Natural killer cell (primary cell): ENCODE results near the gene SLC39A11. TPM values are rescaled to one million over a fixed set of nuclear protein-coding genes. Genes with fewer than 3 reads are reported as not detected.
"Not testable (repeated sequence)": the region's sequence is repeated elsewhere in the genome, so short reads cannot be mapped to it uniquely, and the experiment has no call there.

Experiments used
- ATAC-seq, 3 donors: fragments of 150-1000 bp in 2 of 3; fragments of 200-7000 bp in 1 of 3; cut with Tn5 transposase; 1 replicate in 1 of 3; 2 replicates in 2 of 3; pipeline ENCODE4 v1.10.0; 2021; ENCODE audit warnings: mild to moderate bottlenecking in 2 of 3, moderate library complexity in 2 of 3
- DNase-seq, 2 donors: peaks; one replicate each; pipeline versions ENCODE4 v3.0.0 to v3.0.0-alpha.2; 2013 to 2021; ENCODE audit warnings: mixed read lengths in 1 of 2
- H3K27ac ChIP-seq: one replicate; pipeline ENCODE4 v1.5.1; 2013; ENCODE audit warnings: mild to moderate bottlenecking, low read length
- H3K27me3 ChIP-seq: one replicate; pipeline ENCODE4 v1.6.1; 2013; ENCODE audit warnings: low read length; ENCODE audit not compliant: control insufficient read depth, insufficient read depth
- H3K36me3 ChIP-seq: one replicate; pipeline ENCODE4 v1.6.1; 2013; ENCODE audit warnings: low read length; ENCODE audit not compliant: control insufficient read depth, insufficient read depth
- H3K4me1 ChIP-seq: one replicate; pipeline ENCODE4 v1.6.1; 2013; ENCODE audit warnings: low read length; ENCODE audit not compliant: control insufficient read depth, insufficient read depth
- H3K4me3 ChIP-seq: one replicate; pipeline ENCODE4 v1.5.1; 2013; ENCODE audit warnings: low read length
- H3K9me3 ChIP-seq: one replicate; pipeline ENCODE4 v1.6.1; 2013; ENCODE audit warnings: low read length; ENCODE audit not compliant: control insufficient read depth, insufficient read depth
- H3K27ac Mint-ChIP-seq, 2 donors: one replicate each; pipeline ENCODE4 v1.8.0; 2022; ENCODE audit warnings: mild to moderate bottlenecking in 2 of 2, mixed read lengths in 2 of 2, moderate library complexity in 1 of 2
- H3K27me3 Mint-ChIP-seq, 2 donors: one replicate each; pipeline ENCODE4 v1.8.0; 2022; ENCODE audit warnings: low read depth in 2 of 2, mixed read lengths in 2 of 2
- H3K36me3 Mint-ChIP-seq: one replicate; pipeline ENCODE4 v1.8.0; 2022; ENCODE audit warnings: mixed read lengths
- H3K4me1 Mint-ChIP-seq, 2 donors: one replicate each; pipeline ENCODE4 v1.8.0; 2022; ENCODE audit warnings: mixed read lengths in 2 of 2
- H3K4me3 Mint-ChIP-seq: one replicate; pipeline ENCODE4 v1.8.0; 2022; ENCODE audit warnings: mild to moderate bottlenecking, moderate library complexity, mixed read lengths
- H3K9me3 Mint-ChIP-seq, 2 donors: one replicate each; pipeline ENCODE4 v1.8.0; 2022; ENCODE audit warnings: mixed read lengths in 2 of 2
- WGBS: methylation state at CpG from one replicate; pipeline ENCODE4 v1.1.7; 2013; ENCODE audit warnings: missing lambda C conversion rate; ENCODE audit not compliant: insufficient coverage; 5-methylcytosine and 5-hydroxymethylcytosine counted together
- intact Hi-C: fragments of 100-400 bp; cut with micrococcal nuclease; formaldehyde crosslinking; loops from one replicate; pipeline ENCODE4 v1.14.2; 2022
- total RNA-seq, 4 donors: library from RNA; stranded (reverse); fragments of 120-200 nt in 1 of 4; gene quantifications; one replicate each; pipeline versions ENCODE4 v1.2.3 to v1.2.4, GENCODE V29; 2013 to 2022
- TF ChIP-seq, protein P1 (sequence below): fragments of 200-600 bp; IDR thresholded peaks from one replicate; pipeline ENCODE4 v1.8.0; 2022; ENCODE audit warnings: antibody characterized with exemption

Gene SLC39A11
- total RNA-seq, 3 donors from 2014 or later (not counting 1 experiment from before 2014, with no cell fraction given) = 32.6 to 44.9 (median 39.4) TPM

DNA sequence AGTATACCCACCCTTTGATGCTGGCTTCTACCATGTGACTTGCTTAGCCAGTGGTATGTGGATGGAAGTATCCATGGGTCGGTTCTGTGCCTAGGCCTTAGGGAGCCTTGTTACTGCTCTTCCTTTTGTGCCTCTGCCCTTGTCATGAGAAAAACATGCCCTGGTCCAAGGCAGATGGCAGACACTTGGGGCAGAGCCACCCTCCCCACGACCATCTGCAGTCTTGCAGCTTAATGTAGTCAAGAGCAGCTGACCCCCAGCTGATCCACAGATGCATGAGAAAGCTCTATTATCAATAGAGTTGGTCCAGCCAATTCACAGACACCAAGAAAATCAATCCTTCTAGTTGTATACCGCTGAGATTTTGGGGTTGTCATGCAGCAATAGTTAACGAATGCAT is 95.7 kb downstream of the SLC39A11 start:
- no peaks in the 10 kb centered on the region for H3K4me1 ChIP-seq
- H3K4me1 Mint-ChIP-seq = peaks cover 10 to 31% of the 10 kb centered on the region in 2 donors

DNA sequence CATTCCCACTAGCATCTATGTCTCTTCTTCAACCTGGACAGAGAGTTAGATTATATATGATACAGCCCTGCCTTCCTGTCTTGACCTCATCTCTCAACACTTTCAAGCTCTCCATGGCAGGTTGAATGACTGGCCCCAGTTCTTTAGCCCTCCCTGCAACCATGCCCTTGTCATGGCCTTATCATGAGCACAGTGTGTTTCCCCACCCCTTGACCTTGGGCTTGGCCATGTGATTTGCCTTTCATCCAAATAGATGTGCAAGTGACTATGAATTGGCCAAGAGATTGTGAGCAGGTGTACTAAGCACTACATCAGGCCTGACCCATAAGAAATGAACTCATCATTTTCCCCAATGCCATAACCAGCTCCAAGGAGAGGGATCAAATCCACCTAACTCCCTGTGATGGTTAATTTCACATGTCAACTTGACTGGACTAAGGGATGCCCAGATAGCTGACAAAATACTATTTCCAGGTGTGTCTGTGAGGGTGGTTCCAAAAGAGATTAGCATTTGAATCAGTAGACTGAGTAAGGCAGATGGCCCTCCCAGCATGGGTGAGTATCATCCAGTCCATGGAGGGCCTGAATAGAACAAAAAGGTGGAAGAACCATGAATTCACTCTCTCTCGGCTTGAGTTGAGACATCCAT is 97.4 kb downstream of the SLC39A11 start:
- Mint-ChIP-seq H3K27ac (no peak overlapping the region), H3K4me1 (peaks cover 10 to 18% of the 10 kb centered on the region in 2 donors), H3K36me3 (no peaks in the 10 kb centered on the region), H3K4me3 (no peak overlapping the region), H3K27me3 (no peaks in the 10 kb centered on the region), H3K9me3 (no peaks in the 10 kb centered on the region)
- Histone ChIP-seq H3K27me3 (no peaks in the 10 kb centered on the region), H3K4me1 (no peaks in the 10 kb centered on the region), H3K4me3 (no peak overlapping the region), H3K36me3 (no peaks in the 10 kb centered on the region), H3K27ac (no peak overlapping the region), H3K9me3 (no peaks in the 10 kb centered on the region)
- intact Hi-C loops = no loop called here
- DNase-seq (no peak), ATAC-seq (no peak)
- 97% methylated on average over 1 of the region's 1 CpG for WGBS
- TF ChIP-seq, protein P1, sequence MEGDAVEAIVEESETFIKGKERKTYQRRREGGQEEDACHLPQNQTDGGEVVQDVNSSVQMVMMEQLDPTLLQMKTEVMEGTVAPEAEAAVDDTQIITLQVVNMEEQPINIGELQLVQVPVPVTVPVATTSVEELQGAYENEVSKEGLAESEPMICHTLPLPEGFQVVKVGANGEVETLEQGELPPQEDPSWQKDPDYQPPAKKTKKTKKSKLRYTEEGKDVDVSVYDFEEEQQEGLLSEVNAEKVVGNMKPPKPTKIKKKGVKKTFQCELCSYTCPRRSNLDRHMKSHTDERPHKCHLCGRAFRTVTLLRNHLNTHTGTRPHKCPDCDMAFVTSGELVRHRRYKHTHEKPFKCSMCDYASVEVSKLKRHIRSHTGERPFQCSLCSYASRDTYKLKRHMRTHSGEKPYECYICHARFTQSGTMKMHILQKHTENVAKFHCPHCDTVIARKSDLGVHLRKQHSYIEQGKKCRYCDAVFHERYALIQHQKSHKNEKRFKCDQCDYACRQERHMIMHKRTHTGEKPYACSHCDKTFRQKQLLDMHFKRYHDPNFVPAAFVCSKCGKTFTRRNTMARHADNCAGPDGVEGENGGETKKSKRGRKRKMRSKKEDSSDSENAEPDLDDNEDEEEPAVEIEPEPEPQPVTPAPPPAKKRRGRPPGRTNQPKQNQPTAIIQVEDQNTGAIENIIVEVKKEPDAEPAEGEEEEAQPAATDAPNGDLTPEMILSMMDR = no peak

More for the DNA sequence above, 95.7 kb downstream of the SLC39A11 start:
- 94% methylated on average over 4 of the region's 4 CpGs for WGBS
- Histone ChIP-seq H3K9me3 (no peaks in the 10 kb centered on the region), H3K27ac (no peak overlapping the region), H3K27me3 (no peaks in the 10 kb centered on the region), H3K36me3 (no peaks in the 10 kb centered on the region), H3K4me3 (no peak overlapping the region)
- no peak for ATAC-seq
- intact Hi-C loops = no loop called here
- Mint-ChIP-seq H3K27me3 (no peaks in the 10 kb centered on the region), H3K36me3 (no peaks in the 10 kb centered on the region), H3K4me3 (no peak overlapping the region), H3K9me3 (no peaks in the 10 kb centered on the region), H3K27ac (no peak overlapping the region)
- TF ChIP-seq, protein P1 = no peak
- no peak for DNase-seq

DNA sequence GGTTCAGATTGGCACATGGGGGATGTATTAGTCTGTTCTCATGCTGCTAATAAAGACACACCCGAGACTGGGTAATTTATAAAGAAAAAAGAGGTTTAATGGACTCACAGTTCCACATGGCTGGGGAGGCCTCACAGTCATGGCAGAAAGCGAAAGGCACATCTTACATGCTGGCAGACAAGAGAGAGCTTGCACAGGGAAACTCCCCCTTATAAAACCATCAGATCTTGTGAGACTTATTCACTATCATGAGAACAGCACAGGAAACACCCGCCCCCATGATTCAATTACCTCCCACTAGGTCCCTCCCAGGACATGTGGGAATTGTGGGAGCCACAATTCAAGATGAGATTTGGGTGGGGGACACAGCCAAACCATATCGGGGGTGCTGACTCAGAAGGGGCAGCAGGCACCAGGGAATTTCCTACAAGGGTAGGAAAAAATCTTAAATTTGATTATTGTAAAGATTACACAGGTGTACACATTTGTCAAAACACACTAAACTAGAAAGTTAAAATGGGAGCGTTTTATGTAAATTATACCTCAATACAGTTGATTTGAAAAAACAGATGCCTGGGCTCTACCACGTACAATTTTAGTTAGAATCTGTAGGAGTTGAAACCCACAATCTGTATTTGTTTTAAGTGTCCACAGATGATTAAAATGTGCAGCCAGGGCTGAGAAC is 99.6 kb downstream of the SLC39A11 start:
- H3K4me3 Mint-ChIP-seq, H3K27ac Mint-ChIP-seq, intact Hi-C loops, H3K27me3 Mint-ChIP-seq, H3K27ac ChIP-seq, H3K4me1 Mint-ChIP-seq, H3K4me1 ChIP-seq, H3K4me3 ChIP-seq, ATAC-seq, H3K27me3 ChIP-seq, DNase-seq, H3K36me3 ChIP-seq, H3K9me3 ChIP-seq, H3K36me3 Mint-ChIP-seq, H3K9me3 Mint-ChIP-seq: not testable (repeated sequence)
- WGBS = 89% methylated on average over 4 of the region's 6 CpGs

DNA sequence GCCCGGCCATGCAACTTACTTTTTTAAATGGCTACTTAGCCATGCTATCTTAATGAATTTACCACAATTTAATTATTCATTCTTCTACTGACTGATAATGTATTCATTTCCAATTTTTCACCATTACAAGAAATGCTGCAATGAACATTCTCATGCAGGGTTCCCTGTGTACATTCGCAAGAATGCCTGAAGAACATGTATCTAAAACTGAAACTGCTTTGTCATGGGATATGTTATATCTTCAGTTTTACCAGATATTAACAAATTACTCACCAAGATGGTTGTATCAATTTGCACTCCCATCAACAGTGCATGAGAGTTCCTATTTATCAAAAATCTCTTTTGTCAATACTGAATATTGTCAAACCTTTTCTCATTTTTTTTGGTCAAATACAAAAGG is 100.8 kb downstream of the SLC39A11 start:
- Mint-ChIP-seq H3K27me3 (no peaks in the 10 kb centered on the region), H3K36me3 (no peaks in the 10 kb centered on the region), H3K4me1 (peaks cover 5 to 7% of the 10 kb centered on the region in 2 donors), H3K27ac (no peak overlapping the region), H3K4me3 (no peak overlapping the region), H3K9me3 (no peaks in the 10 kb centered on the region)
- Histone ChIP-seq H3K27ac (no peak overlapping the region), H3K9me3 (no peaks in the 10 kb centered on the region), H3K4me3 (no peak overlapping the region), H3K4me1 (no peaks in the 10 kb centered on the region), H3K36me3 (no peaks in the 10 kb centered on the region), H3K27me3 (no peaks in the 10 kb centered on the region)
- ATAC-seq (no peak), DNase-seq (no peak)
- TF ChIP-seq, protein P1 = no peak
- intact Hi-C loops = no loop called here
- WGBS = 97% methylated on average over 2 of the region's 2 CpGs
